MM.1S (cell line): ENCODE results near the gene BANP.

Experiments used
- DNase-seq: peaks from one replicate; pipeline ENCODE4 v3.0.0-alpha.2; 2015
- H2AFZ ChIP-seq: fragments of 300-600 bp; sonication (generic); 2 replicates; pipeline ENCODE4 v1.6.0; 2016; ENCODE audit warnings: antibody characterized with exemption, low read length
- H3F3A ChIP-seq: fragments of 300-600 bp; sonication (generic); 2 replicates; pipeline ENCODE4 v1.6.1; 2016; ENCODE audit warnings: mild to moderate bottlenecking, antibody characterized with exemption, low read length, moderate library complexity, mixed read lengths; ENCODE audit not compliant: insufficient read depth
- H3K27ac ChIP-seq: fragments of 300-600 bp; sonication (generic); 2 replicates; pipeline ENCODE4 v1.5.1; 2016; ENCODE audit warnings: mild to moderate bottlenecking, low read length
- H3K27me3 ChIP-seq: fragments of 300-600 bp; sonication (generic); replicated peaks from 2 replicates; pipeline ENCODE4 v1.6.0; 2016; ENCODE audit warnings: low read length; ENCODE audit not compliant: insufficient read depth
- H3K36me3 ChIP-seq: fragments of 300-600 bp; sonication (generic); replicated peaks from 2 replicates; pipeline ENCODE4 v1.6.1; 2016; ENCODE audit warnings: mild to moderate bottlenecking, low read length, mixed read lengths; ENCODE audit not compliant: insufficient read depth
- H3K4me1 ChIP-seq: fragments of 300-600 bp; sonication (generic); 2 replicates; pipeline ENCODE4 v1.6.1; 2016; ENCODE audit warnings: low read length, mixed read lengths
- H3K4me2 ChIP-seq: fragments of 300-600 bp; sonication (generic); 2 replicates; pipeline ENCODE4 v1.6.0; 2016; ENCODE audit warnings: low read depth, low read length
- H3K4me3 ChIP-seq: fragments of 300-600 bp; sonication (generic); 2 replicates; pipeline ENCODE4 v1.5.1; 2016; ENCODE audit warnings: low read length, mixed read lengths
- H3K79me2 ChIP-seq: fragments of 300-600 bp; sonication (generic); 2 replicates; pipeline ENCODE4 v1.6.1; 2016; ENCODE audit warnings: mixed run types, low read length, mixed read lengths
- H3K9ac ChIP-seq: fragments of 300-600 bp; sonication (generic); 2 replicates; pipeline ENCODE4 v1.6.1; 2016; ENCODE audit warnings: low read length, mixed read lengths
- H3K9me2 ChIP-seq: fragments of 300-600 bp; sonication (generic); replicated peaks from 2 replicates; pipeline ENCODE4 v1.6.1; 2016; ENCODE audit warnings: mild to moderate bottlenecking, low read length, mixed read lengths; ENCODE audit not compliant: insufficient read depth
- H3K9me3 ChIP-seq: fragments of 300-600 bp; sonication (generic); replicated peaks from 2 replicates; pipeline ENCODE4 v1.6.1; 2016; ENCODE audit warnings: mild to moderate bottlenecking, low read length, mixed read lengths; ENCODE audit not compliant: insufficient read depth
- H4K20me1 ChIP-seq: fragments of 300-600 bp; sonication (generic); 2 replicates; pipeline ENCODE4 v1.6.1; 2016; ENCODE audit warnings: mild to moderate bottlenecking, low read length, moderate library complexity, mixed read lengths; ENCODE audit not compliant: insufficient read depth
- CTCF ChIP-seq: fragments of 300-600 bp; sonication (generic); IDR thresholded peaks from 2 replicates; pipeline ENCODE4 v1.5.1; 2016; ENCODE audit warnings: antibody characterized with exemption, low read length, mixed read lengths
- EZH2 ChIP-seq: fragments of 300-600 bp; sonication (generic); optimal IDR thresholded peaks from 2 replicates; pipeline ENCODE3; 2017; ENCODE audit warnings: low read depth, mild to moderate bottlenecking, antibody characterized with exemption, low read length, mixed read lengths
- EZH2phosphoT487 ChIP-seq: fragments of 300-600 bp; sonication (generic); IDR thresholded peaks from 2 replicates; pipeline ENCODE4 v1.6.1; 2018; ENCODE audit warnings: antibody characterized with exemption, low read length

BANP gene

GRCh38 chr16:88048985-88049384 is 97.8 kb downstream of the BANP start:
- H3K27ac ChIP-seq = no peak overlapping the region
- H3K79me2 ChIP-seq = no peaks in the 10 kb centered on the region
- H3K4me1 ChIP-seq = no peaks in the 10 kb centered on the region
- H3K36me3 ChIP-seq = no peaks in the 10 kb centered on the region
- no peaks in the 10 kb centered on the region for H3F3A ChIP-seq
- no peaks in the 10 kb centered on the region for H4K20me1 ChIP-seq
- H3K4me2 ChIP-seq = no peak overlapping the region
- TF ChIP-seq EZH2 = no peak
- no peak for TF ChIP-seq CTCF
- TF ChIP-seq EZH2phosphoT487 = no peak
- H3K9me2 ChIP-seq = no peaks in the 10 kb centered on the region
- H3K27me3 ChIP-seq = no peaks in the 10 kb centered on the region
- H3K9me3 ChIP-seq = no peaks in the 10 kb centered on the region
- DNase-seq = no peak
- H2AFZ ChIP-seq = no peak overlapping the region
- no peak overlapping the region for H3K9ac ChIP-seq
- no peak overlapping the region for H3K4me3 ChIP-seq

DNA sequence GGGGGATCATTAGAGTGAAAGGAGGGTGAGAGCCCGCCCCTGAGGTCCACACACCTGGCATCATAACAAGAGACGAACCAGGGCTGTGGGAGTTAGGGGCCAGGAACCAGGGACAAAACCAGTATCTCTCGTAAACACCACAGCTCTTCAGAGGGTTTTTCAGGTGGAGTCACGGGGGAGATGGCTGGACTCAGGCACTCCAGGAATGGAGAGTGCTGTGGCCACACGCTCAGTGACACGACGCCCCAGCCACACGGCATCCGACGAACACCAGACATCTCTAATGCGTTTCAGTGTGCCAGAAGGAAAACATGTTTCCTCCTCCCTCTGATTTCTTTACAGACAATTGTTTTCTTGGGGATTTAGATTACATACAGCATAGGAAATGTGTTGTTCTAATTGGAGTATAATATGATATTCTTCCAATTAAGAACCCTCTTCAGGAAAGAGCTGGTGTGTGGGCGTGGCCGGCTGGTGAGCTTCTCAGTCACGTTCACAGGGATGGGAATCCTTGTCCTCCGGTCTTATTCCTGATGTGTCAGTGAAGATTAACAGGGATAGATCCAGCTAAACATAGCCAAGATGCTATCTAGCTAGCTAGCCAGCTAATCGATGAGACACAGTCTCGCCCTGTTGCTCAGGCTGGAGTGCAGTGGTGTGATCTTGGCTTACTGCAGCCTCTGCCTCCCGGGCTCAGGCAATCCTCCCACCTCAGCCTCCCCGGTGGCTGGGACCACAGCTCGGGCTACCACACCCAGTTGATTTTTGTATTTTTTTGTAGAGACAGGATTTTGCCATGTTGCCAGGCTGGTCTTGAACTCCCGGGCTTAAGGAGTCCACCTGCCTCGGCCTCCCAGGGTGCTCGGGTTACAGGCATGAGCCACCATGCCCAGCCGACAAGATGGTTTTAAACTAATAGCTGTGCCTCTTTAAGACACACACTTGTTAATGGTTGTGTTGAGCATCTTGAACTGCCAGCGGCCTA is 98.6 kb downstream of the BANP start:
- Histone ChIP-seq H3K79me2 (no peaks in the 10 kb centered on the region), H3K27ac (no peak overlapping the region), H3K9me3 (no peaks in the 10 kb centered on the region), H3K27me3 (no peaks in the 10 kb centered on the region), H3K4me2 (no peak overlapping the region), H3K9ac (no peak overlapping the region), H3K9me2 (no peaks in the 10 kb centered on the region), H3K4me1 (no peaks in the 10 kb centered on the region), H3K4me3 (no peak overlapping the region), H3K36me3 (no peaks in the 10 kb centered on the region), H3F3A (no peaks in the 10 kb centered on the region), H4K20me1 (no peaks in the 10 kb centered on the region), H2AFZ (no peak overlapping the region)
- TF ChIP-seq EZH2 (no peak), CTCF (no peak), EZH2phosphoT487 (no peak)
- no peak for DNase-seq

DNA sequence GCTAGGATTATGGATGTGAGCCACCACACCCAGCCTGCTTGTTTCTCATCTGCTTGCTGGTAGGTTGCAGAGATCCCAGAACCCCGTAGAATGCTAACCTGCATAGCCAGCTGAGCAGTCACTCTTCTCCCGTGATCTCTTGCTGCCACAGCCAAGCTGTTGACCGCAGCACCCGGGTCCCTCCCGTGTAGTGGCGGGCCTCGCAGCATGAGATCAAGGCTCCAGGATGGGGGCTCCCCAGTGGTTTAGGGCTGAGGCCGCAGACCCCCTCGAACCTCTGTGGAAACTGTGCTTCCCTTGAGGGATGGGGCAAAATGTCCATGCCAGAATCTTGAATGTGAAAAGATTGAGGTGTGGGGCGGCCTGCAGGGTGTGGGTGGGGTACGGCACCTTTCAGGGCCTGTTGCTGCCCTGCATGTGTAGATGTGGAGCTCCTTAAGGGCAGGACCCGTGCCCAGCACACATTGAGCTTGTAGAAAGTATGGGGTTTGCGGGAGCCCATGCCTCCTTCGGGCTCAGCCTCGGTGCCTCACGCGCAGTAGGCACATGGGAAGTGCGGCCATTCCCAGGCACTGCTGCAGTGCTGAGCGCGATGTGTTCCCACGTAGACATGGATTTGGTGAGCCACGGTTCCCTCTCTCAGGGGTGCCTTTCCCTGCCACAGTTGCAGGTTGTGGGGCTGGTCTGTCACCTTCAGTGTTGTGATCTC is 99.9 kb downstream of the BANP start:
- no peak for TF ChIP-seq CTCF
- TF ChIP-seq EZH2 = no peak
- TF ChIP-seq EZH2phosphoT487 = no peak
- H3K9me2 ChIP-seq = no peaks in the 10 kb centered on the region
- no peak overlapping the region for H3K9ac ChIP-seq
- no peaks in the 10 kb centered on the region for H3K4me1 ChIP-seq
- H2AFZ ChIP-seq = no peak overlapping the region
- H3K4me3 ChIP-seq = no peak overlapping the region
- no peaks in the 10 kb centered on the region for H3K36me3 ChIP-seq
- H3K4me2 ChIP-seq = no peak overlapping the region
- H3K79me2 ChIP-seq = no peaks in the 10 kb centered on the region
- no peaks in the 10 kb centered on the region for H3F3A ChIP-seq
- no peaks in the 10 kb centered on the region for H4K20me1 ChIP-seq
- H3K9me3 ChIP-seq = no peaks in the 10 kb centered on the region
- H3K27ac ChIP-seq = no peak overlapping the region
- no peaks in the 10 kb centered on the region for H3K27me3 ChIP-seq
- no peak for DNase-seq
